NCI-H524 (cell line): ENCODE results near the gene TNS1.

Experiments used
- DNase-seq, 2 experiments: peaks; one replicate each; lab custom pipeline; 2025; lab: John Stamatoyannopoulos, UW

The TNS1 gene

DNA sequence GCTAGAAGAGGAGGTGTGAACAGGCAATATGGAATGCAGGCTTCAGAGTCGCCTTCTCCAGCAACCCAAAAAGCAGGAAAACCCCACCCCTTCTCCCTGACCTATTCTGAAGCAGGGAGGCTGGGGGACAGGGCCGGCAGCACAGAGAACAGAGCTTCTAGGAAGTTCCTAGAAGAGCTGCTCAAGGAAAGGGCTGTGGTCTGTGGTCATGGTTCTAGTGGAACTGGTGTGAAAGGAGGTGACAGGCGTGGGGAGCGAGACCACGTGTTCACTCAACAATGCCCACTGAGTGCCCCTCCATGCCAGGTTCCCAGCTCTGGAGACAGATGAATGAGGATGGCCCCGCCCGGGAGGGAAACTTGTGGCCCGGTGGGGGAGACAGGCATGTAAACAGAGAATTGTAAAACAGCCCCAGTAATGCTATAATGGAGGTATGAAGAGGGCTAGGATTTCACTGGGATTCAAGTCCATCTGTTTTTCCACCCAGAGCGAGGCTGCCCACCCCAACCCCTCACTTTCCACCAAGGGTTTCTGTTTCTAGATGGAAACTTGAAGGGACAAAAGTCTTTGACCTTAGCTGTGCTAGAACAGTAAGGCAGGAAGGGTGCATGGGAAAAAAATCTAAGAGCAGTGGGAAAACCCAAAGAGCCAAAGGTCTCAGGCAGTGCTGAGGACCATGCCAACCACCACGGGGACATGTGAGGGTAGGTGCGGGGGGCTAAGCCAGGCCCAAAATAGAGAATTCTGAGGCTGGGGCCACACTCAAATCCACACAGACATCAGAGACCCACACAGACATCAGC is 71.8 kb downstream of the TNS1 start:
- DNase-seq = peak; percentile 35 to 81

DNA sequence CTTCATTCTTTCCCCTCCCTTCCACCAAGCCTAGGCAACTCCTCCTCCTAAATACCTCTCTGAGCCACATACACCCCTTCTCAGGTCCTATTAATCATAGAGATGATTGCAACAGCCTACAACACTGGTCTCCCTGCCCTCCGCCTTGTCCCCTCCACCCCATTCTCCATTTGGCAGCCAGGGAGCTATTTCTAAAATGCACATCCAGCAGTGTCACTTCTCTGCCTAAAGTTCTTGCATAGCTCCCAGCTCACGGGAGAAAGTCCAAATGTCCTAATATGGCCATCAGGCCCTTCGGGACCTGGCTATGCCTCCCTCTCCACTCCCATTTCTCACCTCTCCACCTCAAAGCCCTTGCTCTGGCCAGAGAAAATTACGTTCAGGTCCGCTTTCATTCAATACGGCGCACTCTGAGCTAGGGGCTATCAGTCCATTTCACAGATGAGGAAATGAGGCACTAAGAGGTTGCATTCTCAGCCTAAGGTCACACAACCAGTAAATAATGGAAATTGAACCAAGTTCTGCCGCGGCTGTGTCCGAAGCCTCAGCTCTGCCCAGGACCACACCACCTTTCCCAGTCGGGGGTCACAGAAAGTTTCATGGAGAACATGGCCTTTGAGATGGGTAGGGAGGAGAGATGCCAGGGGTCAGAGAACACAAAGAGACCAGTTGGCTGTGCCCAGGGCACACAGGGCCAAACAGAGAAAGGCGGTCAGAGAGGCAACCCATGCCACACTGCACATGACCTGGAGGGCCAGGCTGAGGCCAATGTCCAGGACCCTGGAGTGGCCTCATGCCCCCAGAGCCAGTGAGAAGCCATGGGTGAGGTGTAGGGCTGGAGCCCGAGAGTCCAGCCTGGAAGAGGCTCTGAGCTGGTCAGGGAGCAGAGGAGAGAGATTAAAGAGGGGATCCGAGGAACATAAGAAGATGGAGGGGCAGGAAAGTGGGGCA is 72.8 kb downstream of the TNS1 start:
- no peak for DNase-seq

DNA sequence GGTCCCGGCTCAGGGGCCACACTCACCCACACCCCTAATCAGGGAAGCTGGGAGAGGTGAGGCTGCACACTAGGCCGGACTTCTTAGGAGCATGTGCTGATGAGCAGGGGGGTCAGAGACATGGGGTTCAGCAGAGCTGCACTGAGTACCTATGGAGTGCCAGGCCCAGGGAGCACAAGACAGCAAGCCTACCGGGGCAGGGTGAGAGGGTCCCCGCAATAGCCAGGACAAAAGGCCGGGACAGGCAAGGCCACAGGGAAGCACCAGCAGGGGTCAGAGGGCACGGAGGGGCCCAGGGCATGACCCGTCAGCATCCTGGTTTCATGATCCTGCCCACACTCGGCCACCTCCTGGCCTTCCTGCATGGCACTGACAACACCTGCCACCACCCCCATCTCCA is 73.5 kb downstream of the TNS1 start:
- no peak for DNase-seq

DNA sequence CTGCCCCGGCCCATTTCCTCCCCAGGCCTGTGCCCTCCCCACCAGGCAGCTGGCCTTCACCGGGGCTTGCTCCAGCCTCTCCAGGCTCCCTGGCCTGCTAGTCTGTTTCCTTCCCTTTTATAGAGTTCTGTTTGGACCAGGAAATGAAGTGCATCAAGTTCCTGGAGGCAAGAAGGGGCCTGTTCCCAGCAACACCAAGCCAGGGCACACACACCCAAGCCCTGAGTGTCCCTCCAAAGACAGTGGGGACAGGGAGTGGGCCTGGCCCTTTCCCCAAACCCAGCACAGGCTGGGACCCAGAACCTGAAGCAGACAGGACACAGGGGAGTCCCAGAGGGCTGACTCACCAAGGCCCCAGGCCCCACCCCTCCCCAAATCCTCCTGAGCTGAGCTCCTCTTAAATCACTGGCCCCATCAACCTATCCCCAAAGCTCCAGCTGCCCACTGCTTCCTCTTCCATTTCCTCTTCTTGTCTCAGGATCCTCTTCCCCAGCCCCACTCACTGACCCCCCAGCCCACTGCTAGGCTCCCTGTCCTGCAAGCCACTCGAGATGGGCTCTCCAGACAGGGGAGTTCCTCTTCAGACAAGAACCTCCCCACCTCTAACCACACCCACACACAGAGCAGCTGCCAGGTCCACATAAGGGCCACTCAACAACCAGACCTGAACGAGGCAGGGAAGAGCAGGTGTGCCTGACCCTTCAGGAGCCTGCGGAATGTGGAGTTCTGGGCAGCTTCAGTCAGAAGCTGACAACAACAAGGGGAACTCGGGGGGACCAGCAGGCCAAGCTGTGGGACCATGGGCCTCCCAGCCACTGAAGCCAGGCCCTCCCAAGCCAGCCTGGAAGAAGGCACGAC is 74.2 kb downstream of the TNS1 start:
- peak; percentile 18 to 62 for DNase-seq

DNA sequence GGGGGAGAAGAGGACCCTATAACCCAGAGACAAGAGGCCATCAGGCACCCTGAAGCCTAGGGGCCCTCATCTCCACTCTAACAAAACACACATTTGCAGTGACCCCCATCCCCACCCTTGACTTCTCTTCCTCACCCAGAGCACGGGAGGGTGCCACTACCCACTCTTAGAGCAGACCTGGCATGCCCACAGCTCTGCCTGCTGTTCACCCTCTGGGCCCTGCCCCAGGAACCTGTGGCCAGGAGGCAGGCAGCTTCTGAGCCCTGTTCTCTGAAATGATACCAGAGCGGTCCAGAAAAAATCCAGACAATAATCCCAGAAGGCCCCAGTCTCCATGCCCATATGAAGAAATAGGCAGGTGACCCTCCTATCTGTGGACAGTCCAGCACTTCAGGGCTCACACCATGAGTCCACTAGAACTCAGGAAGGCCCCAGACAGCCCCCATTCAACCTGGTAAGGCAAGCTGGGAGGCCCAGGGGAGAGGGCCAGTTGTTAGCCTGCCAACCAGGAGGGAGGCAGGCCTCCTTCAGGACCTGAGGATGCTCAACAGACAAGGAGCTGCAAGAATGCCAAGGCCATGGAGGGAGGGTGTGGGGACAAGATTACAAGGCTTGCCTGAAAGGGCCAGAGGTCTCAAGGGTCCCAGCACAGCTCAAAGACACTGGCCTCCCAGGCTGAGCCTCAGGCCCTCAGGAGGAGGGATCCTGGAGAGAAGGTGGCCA is 75.0 kb downstream of the TNS1 start:
- no peak for DNase-seq

DNA sequence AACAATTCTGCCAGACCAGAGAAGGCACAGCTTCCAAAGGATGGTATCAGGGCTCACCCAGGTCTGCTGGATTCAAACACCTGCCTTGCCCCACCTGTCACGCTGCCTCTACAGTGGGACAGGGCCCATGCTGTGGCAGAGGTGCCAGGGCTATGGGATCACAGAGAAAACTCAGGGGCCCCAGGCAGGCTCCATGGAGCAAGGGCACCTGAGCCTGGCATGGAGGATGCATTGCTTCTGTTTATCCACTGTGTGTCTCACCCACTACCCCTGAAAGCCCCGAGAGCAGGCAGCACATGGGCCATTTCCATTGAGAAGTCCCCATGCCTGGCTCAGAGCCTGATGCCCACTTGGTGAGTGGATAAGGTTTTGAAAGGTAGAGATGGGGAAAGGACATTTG is 76.0 kb downstream of the TNS1 start:
- no peak for DNase-seq

DNA sequence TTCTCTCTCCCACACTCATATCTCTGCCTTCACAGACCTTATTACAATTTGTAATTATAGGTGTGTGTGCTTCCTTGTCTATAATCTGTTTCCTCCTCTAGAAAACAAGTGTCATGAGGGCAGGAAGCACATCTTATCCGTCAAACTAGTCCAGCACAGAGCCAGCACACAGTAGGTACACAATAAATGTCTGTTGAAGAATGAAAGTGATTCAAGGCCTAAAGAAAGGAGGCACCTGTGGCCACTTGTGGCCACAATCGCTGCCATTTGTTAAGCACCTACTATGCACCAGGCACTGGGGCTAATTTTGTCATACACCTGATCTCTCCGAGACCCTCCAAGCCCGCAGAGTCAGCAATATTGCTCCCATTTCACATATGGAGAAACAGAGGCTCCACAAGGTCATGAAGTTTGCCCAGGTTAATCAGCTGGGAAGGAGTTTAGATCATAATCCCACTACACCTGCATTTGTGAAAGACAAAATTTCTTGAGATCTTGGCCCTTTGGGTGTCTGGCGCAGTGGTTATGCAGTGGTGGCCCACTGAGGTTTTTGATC is 78.4 kb downstream of the TNS1 start:
- DNase-seq = no peak

DNA sequence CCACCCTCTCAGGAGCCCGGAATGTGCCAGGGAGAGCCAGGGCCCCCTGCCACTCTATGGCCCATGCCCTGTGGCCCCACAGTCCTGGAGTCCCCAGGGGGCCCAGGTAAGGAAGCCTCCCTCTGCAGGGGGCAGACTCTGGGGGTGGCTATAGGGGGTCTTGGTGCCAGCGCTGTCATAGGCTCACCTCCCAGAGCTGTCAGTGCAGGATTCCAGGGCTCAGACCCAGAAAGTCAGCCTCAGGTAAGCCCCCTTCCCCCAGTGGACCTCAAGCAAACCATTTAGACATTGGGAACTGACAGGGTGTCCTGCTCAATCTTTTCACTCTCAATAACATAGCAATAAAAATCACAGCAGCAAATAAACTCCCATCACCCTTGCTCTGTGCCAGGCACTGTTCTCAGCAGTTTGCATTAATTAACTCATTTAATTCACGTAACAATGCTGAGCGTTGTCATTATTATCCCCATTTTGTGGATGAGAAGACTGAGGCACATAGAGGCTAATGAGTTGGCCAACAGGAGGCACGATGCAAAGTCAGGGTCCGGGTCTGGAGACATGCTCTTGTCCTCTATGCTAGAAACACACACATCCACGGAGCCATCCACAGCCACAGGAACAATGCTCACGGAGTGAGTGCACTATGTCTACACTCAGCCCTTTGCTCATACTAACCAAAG is 79.6 kb downstream of the TNS1 start:
- DNase-seq = no peak

DNA sequence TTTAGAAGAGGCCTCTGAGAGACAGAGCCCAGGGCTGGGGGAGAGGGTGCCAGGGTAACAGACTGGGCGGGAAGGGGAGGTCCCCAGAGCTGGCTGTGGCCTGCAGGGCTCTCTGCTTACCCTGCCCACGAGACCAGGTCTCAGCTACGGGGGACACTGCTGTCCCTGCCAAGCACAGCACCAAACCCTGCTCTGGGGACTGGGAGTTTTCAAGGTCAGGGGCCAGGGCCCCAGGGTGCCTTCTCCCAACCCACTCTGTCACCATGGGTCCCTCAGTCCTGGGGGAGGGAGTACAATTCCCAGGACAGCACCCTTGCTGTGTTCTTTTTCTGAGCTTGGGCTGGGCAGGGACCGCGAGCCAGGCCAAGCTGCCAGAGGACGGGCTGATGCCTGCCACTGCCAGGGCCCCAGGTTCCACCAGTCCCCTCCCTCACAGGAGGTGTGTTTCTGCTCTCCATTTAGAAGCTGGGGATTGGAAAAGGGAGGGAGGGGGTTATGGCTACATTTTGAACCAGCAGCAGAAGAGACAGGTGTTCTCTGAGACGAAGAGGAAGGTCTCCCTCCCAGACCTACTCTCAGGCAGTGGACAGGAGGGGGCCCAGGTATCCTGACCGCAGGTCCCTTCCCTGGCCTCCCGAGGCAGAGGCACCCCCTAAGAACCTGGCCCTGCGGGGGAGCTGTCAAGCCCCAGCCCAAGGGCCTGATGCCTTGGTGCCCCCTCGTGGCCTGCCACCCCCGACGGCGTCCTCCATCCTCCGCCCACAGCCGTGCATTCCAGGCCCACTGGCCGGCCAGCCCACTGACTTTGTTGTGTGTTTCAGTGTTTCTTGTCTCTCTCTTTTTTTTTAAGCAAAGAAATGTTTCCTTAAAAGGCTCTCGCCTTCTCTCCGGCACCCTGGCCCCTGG is 80.4 kb downstream of the TNS1 start:
- DNase-seq = no peak

DNA sequence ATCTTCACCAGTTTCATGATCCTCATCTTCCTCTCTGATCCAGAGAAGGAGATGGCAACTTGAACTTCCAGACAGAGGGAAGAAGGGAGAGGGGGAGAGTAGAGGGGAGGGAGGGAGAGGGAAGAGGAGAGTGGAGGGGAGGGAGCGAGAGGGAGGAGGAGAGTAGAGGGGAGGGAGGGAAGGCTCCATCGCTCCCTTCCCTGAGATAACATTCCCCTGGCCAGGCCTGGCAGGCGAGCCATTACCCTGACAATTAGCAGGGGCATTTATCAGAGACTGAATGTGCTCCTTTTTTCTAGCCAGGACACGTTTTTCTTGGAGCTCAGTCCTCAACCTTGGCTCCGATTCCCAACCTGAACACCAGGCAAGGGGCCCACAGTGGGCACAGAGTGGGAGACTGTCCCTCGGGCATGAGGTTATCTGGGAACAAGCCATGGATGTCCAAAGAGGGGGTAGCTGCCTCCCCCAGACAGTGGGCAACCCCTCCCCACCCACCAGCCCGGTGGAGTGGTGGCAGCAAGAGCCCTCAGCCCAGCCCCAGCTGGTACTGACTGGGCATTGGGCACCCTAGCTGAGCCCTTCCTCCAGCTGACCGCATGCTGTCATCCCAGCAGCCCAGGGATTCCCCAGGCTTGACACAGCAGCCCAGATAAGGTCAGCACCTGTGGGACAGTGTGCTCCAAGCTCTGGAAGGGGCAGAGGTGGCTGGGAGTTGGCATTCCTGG is 81.8 kb downstream of the TNS1 start:
- no peak for DNase-seq

DNA sequence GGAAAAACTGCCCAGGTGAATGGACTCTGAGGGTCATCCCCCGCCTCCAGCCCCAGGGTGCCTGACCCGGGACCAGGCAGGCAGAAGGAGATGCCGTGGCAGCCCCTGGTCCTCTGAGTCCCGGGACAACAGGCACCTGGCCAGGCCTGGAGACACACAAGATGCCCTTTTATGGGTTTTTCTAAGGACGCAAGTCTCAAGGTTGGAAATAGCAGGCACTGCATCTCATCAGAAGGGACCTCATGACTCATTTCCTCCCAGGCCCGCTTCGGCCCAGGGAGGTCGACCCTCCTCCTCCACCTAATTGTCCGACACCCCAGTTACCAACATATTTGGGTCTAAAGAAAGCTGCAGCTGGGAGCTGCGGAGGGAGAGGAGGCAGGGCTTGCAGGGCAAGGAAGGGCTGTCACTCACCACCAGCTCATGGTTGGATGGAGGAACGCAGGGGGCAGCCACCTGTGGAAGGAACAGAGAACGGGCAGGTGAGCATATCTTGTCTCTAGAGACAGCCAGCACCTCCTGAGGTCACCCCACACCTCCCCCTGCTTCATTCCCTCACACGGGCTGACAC is 82.9 kb downstream of the TNS1 start:
- DNase-seq = no peak

DNA sequence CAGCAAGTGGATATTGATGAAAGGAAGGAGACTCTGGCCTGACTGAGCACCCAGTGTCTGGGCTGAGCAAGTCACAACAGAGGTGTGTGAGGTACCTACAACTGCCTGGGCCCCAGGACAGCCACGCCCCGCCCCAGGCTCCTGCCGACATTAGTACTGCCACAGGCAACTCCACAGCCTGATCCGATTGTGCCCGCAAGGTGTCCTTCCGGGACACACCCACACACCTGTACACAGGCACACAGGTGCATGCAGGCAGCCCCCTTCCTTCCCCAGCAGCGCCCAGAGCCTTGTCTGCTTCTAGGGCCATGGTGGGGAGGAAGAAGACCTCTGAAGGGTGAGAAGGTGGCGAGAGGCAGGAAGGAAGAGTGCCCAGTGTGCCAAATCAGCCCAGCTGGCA is 83.6 kb downstream of the TNS1 start:
- no peak for DNase-seq

DNA sequence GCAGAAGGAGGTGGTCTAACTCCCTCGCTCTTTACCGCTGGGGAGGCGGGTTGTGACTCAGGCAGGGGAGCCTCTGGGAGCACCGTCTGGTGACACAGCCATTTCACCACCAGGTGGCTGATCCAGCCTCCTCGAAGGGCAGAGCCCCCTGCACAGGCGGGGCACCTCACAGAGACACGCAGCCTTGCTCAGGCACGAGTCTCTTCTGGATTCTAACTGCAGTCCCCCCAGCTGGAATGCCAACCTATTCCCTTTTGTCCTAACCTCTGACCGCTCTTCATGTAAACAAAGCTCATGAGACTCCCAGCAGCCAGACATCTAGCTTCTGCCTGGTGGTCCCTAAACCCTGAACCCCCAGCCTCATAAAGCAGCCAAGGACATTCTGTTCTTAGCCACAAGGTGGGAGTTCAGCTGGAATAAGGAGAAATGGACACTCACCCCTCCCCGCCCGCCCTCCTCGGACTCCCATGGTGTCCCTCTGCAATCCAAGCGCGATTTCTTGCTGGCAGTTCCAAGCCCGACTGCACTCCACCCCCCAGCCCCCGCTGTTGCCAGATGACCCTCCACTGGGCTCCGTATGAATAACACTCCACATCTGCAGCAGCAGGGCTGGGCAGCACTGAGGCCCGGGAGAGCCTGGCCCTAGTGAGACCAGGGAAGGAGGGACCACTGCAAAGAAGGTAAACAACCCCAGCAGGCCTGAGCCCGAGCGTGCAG is 84.3 kb downstream of the TNS1 start:
- DNase-seq = peak in 1 of 2 experiments; percentile 27

DNA sequence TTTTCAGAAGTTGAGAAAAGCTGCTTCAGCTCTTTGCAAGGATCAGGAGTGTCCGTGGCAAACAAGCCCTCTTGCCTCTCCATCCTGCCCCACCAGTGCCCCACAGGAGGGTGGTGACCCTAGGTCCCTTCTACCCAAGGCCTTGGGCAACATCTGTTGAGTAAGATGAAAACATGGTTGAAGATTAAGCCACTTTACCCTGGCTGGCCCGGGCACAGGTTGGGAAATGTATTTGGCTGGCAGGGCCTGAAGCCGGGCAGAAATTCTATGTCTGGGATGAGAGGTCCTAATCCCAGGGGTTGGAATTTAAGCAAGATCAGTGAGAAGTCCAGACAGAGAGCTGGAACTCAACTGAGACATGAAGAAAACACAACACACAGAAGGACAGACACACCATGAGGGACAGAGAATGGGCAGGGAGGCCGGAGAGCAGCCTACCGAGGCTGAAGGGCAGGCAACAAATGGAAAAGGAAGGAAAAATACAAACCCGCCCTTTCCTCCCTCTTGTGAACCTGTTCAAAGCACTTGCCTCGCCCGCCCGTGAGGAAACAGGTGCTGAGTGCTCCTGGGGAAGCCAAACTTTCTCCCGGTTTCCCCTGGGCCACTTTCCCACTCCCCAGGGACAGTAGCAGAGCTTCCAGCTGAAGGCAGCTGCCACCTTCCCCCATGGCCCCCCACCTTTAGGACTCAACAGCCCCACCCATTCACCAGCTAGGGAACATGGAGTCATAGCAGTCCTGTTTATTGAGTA is 86.1 kb downstream of the TNS1 start:
- no peak for DNase-seq

DNA sequence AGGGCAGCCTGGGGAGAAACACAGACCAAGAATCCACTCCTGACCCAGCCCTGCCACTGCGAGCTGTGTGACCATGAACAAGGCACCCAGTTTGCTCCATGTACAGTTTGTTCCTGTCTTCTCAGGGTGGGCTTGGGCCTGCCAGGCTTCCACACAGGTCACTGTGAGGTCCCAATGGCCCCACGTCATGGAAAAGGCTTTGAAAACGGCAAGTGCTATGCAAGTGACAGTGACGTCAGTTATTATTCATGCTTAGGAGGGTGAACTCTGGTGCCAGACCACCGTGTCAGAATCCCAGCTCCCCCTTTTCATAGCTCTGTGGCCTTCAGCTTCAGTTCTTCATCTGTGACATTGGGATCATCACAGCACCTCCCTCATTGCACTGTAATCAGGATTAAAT is 87.1 kb downstream of the TNS1 start:
- DNase-seq = no peak

DNA sequence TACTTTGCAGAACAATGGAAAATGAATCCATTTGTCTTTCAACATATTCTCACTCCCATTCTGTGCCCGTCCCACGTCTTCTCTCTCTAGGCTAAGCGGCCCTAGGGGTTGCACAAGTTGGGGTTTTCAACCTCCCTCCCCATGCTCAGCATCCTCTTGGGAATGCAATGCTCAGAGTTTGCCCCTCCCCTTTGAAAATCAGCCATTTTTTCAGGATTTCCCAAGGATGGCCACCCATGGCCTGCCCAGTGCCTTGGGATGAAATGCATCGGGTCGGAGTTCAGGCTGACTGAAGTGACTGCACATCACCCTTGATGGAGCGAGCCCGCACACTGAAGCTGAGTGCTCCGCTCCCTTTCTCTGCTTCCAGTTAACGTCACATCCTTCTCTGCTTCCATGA is 87.9 kb downstream of the TNS1 start:
- DNase-seq = no peak

DNA sequence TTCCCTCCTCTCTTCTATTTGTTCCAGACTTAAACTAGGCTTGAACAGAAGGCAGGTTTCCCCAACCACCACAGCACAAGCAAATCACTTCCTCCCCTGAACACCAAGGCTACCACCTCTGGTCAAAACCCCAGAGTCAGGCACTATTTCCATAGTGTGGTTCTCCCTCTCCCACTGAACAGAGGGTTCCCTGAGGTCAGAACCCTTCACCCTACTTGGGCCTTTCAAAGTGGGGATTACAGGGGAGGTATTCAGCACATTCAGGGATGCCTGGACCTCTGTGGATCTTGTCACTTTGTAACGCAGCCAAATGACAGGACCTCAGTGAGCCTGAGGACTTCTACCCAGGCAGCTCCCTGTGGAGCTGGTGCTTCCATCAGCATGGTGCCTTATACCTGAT is 88.7 kb downstream of the TNS1 start:
- DNase-seq = no peak
